ENCODE results near the gene CLDN19. TPM values are rescaled to one million over a fixed set of nuclear protein-coding genes. Genes with fewer than 3 reads are reported as not detected.

CLDN19 gene
- total RNA-seq, 1 experiment from 2014 or later: not detected

DNA sequence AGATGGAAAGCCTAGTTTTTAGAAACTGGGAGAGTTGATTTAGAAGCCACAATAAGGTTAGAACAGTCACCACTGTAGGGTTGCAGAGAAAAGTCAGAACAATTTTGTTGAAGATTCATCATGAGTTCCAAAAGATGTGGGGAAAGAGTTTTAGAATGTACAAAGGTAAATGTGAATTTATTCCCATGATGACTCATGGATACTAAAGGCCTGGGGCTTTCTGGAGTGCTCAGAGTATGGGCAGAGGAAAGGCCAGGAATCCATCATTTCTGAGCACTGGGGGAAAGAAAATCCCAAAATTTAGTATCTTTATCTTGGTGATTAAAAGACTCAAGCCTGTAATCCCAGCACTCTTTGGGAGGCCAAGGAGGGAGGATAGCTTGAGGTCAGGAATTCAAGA lies 40.0 kb downstream of the CLDN19 start:
- no peak overlapping the region for H3K4me3 ChIP-seq (ENCODE audit: low read depth, low read length, poor library complexity, severe bottlenecking)
- no peaks in the 10 kb centered on the region for H3K4me1 ChIP-seq (ENCODE audit: insufficient read depth, low read length, poor library complexity, severe bottlenecking)
- H3K36me3 ChIP-seq (ENCODE audit: insufficient read depth, low read length, poor library complexity, severe bottlenecking): peaks cover 98% of the 10 kb centered on the region
- H3K27me3 ChIP-seq (replicated peaks; ENCODE audit: insufficient read depth, low read depth, low read length, poor library complexity): no peaks in the 10 kb centered on the region
- ChIA-PET CTCF (no interaction called here), POLR2A (ENCODE audit: low non-redundant PET) (no interaction called here)
- no peak for TF ChIP-seq EZH2 (IDR thresholded peaks at IDR 0.05; ENCODE audit: borderline replicate concordance, low read depth, low read length, poor library complexity, severe bottlenecking)
- TF ChIP-seq, protein P1, sequence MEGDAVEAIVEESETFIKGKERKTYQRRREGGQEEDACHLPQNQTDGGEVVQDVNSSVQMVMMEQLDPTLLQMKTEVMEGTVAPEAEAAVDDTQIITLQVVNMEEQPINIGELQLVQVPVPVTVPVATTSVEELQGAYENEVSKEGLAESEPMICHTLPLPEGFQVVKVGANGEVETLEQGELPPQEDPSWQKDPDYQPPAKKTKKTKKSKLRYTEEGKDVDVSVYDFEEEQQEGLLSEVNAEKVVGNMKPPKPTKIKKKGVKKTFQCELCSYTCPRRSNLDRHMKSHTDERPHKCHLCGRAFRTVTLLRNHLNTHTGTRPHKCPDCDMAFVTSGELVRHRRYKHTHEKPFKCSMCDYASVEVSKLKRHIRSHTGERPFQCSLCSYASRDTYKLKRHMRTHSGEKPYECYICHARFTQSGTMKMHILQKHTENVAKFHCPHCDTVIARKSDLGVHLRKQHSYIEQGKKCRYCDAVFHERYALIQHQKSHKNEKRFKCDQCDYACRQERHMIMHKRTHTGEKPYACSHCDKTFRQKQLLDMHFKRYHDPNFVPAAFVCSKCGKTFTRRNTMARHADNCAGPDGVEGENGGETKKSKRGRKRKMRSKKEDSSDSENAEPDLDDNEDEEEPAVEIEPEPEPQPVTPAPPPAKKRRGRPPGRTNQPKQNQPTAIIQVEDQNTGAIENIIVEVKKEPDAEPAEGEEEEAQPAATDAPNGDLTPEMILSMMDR (conservative IDR thresholded peaks at IDR 0.05; ENCODE audit: low read depth, low read length): no peak
- H3K9me3 ChIP-seq (ENCODE audit: low read depth, low read length, poor library complexity, severe bottlenecking): no peaks in the 10 kb centered on the region
- DNase-seq (ENCODE audit: low spot score): no peak
- BruUV-seq (replicated peaks): no TSS peak
- no peak overlapping the region for H3K27ac ChIP-seq (ENCODE audit: low read depth, low read length, poor library complexity, severe bottlenecking)
- intact Hi-C loops (cut with micrococcal nuclease; ENCODE audit: unreplicated experiment): no loop called here

DNA sequence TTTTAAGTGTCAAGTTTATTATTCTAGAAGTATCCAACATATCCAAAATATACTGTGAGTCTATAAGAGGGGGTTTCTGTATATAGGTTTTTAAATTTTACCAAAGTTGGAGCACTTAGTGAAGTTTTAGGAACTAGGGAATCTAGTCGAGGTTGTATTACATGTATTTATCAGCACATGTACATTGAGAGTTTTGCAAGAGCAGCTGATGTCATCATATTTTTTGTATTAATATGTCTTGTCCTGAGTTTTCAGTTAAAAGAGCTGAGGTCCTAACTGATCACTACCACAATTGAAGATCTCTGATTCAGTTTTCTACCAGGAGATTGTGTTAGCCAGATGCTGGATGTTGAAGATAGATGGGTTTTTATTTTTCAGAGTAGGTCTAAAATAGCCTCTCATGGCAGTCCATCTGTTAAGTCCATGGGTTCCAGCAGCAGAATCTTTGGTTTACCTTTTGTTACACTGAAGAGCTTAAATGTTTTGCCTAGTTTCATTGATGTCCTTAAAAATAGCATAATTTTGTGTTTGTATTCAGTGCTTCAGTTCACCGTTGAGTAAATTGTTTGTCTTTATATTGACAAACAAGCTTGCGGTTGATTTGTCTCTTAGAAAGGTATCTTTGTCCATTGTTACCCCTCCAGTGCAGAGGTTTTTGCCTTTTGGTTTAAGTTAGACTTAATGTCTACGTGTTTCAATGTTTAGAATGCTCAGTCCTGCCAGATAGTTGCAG lies 41.8 kb downstream of the CLDN19 start:
- H3K4me1 ChIP-seq (ENCODE audit: insufficient read depth, low read length, poor library complexity, severe bottlenecking): no peaks in the 10 kb centered on the region
- intact Hi-C loops (cut with micrococcal nuclease; ENCODE audit: unreplicated experiment): no loop called here
- TF ChIP-seq, protein P1 (conservative IDR thresholded peaks at IDR 0.05; ENCODE audit: low read depth, low read length): no peak
- no peak for TF ChIP-seq EZH2 (IDR thresholded peaks at IDR 0.05; ENCODE audit: borderline replicate concordance, low read depth, low read length, poor library complexity, severe bottlenecking)
- H3K27ac ChIP-seq (ENCODE audit: low read depth, low read length, poor library complexity, severe bottlenecking): no peak overlapping the region
- H3K27me3 ChIP-seq (replicated peaks; ENCODE audit: insufficient read depth, low read depth, low read length, poor library complexity): no peaks in the 10 kb centered on the region
- no peak for DNase-seq (ENCODE audit: low spot score)
- H3K36me3 ChIP-seq (ENCODE audit: insufficient read depth, low read length, poor library complexity, severe bottlenecking): peaks cover 100% of the 10 kb centered on the region
- POLR2A ChIA-PET (ENCODE audit: low non-redundant PET): no interaction called here
- H3K4me3 ChIP-seq (ENCODE audit: low read depth, low read length, poor library complexity, severe bottlenecking): no peak overlapping the region
- no TSS peak for BruUV-seq (replicated peaks)
- CTCF ChIA-PET: no interaction called here
- H3K9me3 ChIP-seq (ENCODE audit: low read depth, low read length, poor library complexity, severe bottlenecking): no peaks in the 10 kb centered on the region

DNA sequence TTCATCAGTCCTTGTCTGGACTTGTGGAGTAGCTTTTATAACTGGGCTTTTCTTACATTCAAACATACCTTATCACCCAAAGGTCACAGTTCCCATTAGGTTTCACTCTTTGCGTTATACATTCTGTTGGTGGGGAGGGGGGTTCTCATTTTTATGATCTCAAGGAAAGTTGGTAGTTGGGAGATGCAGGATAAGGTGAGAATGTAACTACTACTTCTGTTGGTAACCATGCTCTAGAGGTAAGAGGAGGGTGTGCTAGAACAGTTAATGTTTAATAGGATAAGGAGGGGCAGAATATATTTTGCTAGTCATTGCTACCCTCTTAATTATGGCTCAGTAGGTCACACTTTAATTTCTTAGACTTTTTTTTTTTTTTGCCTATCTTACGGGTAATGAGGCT lies 47.1 kb downstream of the CLDN19 start:
- H3K9me3 ChIP-seq (ENCODE audit: low read depth, low read length, poor library complexity, severe bottlenecking): no peaks in the 10 kb centered on the region
- no TSS peak for BruUV-seq (replicated peaks)
- H3K27me3 ChIP-seq (replicated peaks; ENCODE audit: insufficient read depth, low read depth, low read length, poor library complexity): no peaks in the 10 kb centered on the region
- DNase-seq (ENCODE audit: low spot score): no peak
- no peak overlapping the region for H3K27ac ChIP-seq (ENCODE audit: low read depth, low read length, poor library complexity, severe bottlenecking)
- H3K4me3 ChIP-seq (ENCODE audit: low read depth, low read length, poor library complexity, severe bottlenecking): no peak overlapping the region
- POLR2A ChIA-PET (ENCODE audit: low non-redundant PET): no interaction called here
- intact Hi-C loops (cut with micrococcal nuclease; ENCODE audit: unreplicated experiment): no loop called here
- CTCF ChIA-PET: no interaction called here
- TF ChIP-seq, protein P1 (conservative IDR thresholded peaks at IDR 0.05; ENCODE audit: low read depth, low read length): no peak
- TF ChIP-seq EZH2 (IDR thresholded peaks at IDR 0.05; ENCODE audit: borderline replicate concordance, low read depth, low read length, poor library complexity, severe bottlenecking): no peak
- H3K36me3 ChIP-seq (ENCODE audit: insufficient read depth, low read length, poor library complexity, severe bottlenecking): peaks cover 71% of the 10 kb centered on the region
- H3K4me1 ChIP-seq (ENCODE audit: insufficient read depth, low read length, poor library complexity, severe bottlenecking): peaks cover 12% of the 10 kb centered on the region
